ENCODE measurements around the gene CORO2B.

DNA sequence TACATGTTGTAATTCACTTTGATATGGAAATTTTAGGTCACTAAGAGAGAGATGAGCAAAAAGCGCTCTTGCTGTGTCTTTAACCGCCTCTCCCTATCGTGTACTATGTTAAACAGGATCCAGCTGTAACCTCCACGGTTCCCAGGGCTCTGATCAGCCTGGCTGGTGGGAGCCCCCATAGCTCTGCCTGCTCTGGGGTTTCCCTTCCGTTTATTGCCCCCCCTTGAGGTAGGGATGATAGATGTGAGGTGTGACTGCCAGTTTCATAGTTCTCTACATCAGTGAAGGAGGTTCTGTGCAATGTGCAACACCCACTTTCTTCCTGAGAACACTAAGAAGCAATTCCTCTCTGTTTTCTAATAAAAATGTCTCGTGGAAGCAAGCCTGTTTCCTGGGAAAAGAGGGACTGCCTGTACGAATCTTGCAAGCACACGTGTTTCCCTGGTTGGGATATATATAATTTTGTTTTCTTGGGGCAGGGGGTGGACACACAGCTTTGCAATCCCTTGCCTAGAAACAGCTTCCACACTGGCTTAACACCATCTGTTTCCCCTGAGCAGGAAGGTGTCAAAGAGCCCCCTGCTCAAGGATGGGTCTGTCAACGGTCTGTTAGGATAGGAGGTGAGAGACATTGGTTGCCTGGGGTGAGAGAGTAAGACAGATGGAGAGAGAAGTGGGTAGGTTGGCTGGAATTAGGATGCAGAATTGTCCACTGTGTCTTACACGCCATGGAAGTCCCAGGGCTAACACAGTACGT, 23.8 kb downstream of the CORO2B start:
- TF ChIP-seq, protein P1, sequence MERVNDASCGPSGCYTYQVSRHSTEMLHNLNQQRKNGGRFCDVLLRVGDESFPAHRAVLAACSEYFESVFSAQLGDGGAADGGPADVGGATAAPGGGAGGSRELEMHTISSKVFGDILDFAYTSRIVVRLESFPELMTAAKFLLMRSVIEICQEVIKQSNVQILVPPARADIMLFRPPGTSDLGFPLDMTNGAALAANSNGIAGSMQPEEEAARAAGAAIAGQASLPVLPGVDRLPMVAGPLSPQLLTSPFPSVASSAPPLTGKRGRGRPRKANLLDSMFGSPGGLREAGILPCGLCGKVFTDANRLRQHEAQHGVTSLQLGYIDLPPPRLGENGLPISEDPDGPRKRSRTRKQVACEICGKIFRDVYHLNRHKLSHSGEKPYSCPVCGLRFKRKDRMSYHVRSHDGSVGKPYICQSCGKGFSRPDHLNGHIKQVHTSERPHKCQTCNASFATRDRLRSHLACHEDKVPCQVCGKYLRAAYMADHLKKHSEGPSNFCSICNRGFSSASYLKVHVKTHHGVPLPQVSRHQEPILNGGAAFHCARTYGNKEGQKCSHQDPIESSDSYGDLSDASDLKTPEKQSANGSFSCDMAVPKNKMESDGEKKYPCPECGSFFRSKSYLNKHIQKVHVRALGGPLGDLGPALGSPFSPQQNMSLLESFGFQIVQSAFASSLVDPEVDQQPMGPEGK (CRISPR knock-in tag; IDR thresholded peaks at IDR 0.05; ENCODE audit: borderline replicate concordance) = no peak
- TF ChIP-seq ISL1 (CRISPR knock-in tag; IDR thresholded peaks at IDR 0.05) = no peak
- TF ChIP-seq ZNF8 (CRISPR knock-in tag; IDR thresholded peaks at IDR 0.05) = no peak
- no peak for TF ChIP-seq BACH2 (CRISPR knock-in tag; IDR thresholded peaks at IDR 0.05; ENCODE audit: borderline replicate concordance)
- no peak for TF ChIP-seq OSR1 (CRISPR knock-in tag; IDR thresholded peaks at IDR 0.05)
- TF ChIP-seq SNAI2 (CRISPR knock-in tag; IDR thresholded peaks at IDR 0.05) = no peak
- no peak for TF ChIP-seq ZNF70 (CRISPR knock-in tag; IDR thresholded peaks at IDR 0.05)
- no peak for TF ChIP-seq ESRRG (CRISPR knock-in tag; IDR thresholded peaks at IDR 0.05)
- TF ChIP-seq PPARA (CRISPR knock-in tag; IDR thresholded peaks at IDR 0.05; ENCODE audit: borderline replicate concordance) = no peak
- TF ChIP-seq, protein P2, sequence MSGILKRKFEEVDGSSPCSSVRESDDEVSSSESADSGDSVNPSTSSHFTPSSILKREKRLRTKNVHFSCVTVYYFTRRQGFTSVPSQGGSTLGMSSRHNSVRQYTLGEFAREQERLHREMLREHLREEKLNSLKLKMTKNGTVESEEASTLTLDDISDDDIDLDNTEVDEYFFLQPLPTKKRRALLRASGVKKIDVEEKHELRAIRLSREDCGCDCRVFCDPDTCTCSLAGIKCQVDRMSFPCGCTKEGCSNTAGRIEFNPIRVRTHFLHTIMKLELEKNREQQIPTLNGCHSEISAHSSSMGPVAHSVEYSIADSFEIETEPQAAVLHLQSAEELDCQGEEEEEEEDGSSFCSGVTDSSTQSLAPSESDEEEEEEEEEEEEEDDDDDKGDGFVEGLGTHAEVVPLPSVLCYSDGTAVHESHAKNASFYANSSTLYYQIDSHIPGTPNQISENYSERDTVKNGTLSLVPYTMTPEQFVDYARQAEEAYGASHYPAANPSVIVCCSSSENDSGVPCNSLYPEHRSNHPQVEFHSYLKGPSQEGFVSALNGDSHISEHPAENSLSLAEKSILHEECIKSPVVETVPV (CRISPR knock-in tag; IDR thresholded peaks at IDR 0.05) = no peak

Measured in SK-N-SH treated with all-trans-retinoic acid at 6 μM for 48 hours (cell line).